G401 (cell line): Measurements from ENCODE around the gene FOXP1. TPM values are rescaled to one million over a fixed set of nuclear protein-coding genes. Genes with fewer than 3 reads are reported as not detected.
"Not testable (repeated sequence)": the region's sequence is repeated elsewhere in the genome, so short reads cannot be mapped to it uniquely, and the experiment has no call there.

Experiments
- DNase-seq: peaks from one replicate; pipeline ENCODE4 v3.0.0-alpha.2; 2015; ENCODE audit warnings: low spot score
- in situ Hi-C: cut with HindIII; loops from 2 replicates; pipeline ENCODE4 v1.10.0; 2016; ENCODE audit warnings: low sequenced_read_pairs, mixed read lengths
- total RNA-seq: library from RNA; depleted of rRNA; stranded (reverse); fragments of >200 nt; shearing (Covaris generic); gene quantifications from 2 replicates; pipeline ENCODE4 v1.2.3, GENCODE V29; 2014

Gene FOXP1
- total RNA-seq, 1 experiment from 2014 or later, result 9.7 TPM

DNA sequence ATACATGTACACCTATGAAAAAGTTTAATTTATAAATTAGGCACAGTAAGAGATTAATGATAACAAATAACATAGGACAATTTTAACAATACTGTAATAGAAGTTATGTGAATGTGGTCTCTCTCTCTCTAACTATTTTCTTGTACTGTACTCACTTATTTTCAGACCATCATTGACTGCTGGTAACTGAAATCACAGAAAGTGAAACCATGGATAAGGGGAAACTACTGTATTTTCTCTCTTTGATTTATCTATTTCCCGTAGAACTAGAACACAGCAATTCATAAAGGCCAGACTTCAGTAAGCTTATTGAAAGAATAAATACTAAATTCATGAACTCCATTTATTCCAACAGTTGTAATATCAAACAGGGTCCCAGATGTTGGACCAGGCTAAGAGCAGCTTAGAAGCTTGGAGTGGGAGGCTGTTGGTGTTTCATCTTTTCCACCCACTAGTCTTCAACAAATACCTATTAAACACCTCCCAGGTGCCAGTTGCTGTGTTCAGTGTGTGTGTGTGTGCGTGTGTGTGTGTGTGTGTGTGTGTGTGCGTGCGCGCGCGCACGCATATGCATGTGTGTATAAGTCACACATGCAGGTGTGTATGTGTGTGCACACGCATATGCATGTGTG, 235.4 kb downstream of the FOXP1 start:
- in situ Hi-C loops, result no loop called here

DNA sequence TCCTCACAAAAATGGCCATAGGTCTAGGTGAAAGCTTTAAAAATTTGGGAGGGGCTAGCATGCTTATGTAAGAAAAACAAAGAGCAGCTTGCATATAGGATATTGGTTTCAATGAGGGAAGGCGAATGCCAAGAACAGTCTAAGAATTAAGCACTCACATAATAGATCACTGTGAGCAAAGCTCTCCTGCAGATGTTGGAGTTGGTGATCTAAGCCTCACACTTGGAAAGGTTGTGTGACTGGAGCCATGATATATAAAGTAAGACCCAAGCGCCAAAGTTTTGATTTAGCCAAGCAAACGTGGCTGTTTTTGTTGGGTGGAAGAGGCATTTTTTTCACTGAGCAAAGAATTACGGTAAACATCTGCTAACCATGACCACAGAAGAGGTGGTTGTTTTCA, 237.5 kb downstream of the FOXP1 start:
- in situ Hi-C loops, result no loop called here
- DNase-seq, result no peak

More for the DNA sequence above, 235.4 kb downstream of the FOXP1 start:
- DNase-seq, result no peak

DNA sequence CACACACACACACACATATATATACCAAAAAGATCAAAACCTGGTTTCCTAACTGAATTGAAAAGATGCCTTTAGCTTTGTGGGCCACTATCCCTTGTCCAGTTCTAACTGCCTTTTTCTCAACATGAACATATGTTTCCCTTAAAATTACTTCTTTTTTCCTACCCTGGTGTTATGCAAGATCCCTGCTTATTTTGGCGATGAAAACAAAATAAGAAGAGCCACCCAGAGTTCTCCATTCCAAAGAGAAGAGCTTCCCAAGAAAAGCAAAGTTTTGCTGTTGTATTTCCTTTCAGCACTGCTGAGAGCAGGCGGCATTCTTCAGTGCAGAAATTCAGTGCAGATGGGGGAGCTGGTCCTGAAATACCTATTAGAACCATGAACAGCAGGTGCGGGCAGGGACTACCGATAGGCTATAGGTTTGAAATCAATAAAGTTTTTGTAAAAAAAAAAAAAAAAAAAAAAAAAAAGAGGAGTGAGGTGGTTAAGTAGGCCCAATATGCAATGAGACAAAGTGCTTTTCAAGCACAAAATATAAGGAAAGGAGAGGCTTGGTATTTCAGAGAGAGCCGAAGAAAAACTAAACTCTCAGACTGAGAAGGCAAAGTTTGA, 238.0 kb downstream of the FOXP1 start:
- DNase-seq, result no peak
- in situ Hi-C loops, result no loop called here

DNA sequence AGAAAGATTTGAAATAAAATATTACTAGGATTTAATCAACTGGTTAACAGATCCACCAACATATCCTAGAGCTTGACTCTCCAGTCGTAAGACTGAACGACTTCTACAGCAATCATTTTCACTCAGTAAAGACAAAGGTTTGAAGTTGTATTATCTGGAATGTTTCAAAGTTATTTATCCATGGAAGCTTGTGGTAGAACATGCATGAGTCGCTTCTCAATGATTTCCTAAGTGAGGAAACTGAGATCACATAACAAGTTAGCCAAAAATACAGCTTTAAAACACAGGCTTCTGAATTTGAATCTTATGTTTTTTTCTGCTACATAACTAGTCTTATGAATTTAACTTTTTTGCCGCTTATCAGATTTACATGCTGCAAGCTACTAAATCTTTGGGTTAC, 241.8 kb downstream of the FOXP1 start:
- in situ Hi-C loops, result no loop called here
- DNase-seq, result no peak

DNA sequence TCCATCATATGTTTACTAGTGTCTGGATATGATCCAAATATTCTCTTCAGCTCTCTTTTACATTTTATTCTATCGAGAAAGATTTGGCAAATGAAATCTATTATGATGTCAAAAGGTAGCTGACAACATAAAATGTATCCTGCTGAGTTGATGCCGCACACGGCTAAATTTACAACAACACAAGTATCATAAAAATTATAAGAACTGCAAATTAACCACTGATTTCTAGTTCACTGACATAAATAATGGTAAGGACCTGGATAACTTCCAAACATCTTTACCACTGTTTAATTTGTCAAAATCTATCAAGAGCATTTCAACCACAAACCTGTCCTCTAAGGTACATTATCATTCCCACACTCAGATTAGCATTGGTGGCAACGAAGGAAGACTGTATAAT, 244.5 kb downstream of the FOXP1 start:
- in situ Hi-C loops, result no loop called here
- no peak for DNase-seq

DNA sequence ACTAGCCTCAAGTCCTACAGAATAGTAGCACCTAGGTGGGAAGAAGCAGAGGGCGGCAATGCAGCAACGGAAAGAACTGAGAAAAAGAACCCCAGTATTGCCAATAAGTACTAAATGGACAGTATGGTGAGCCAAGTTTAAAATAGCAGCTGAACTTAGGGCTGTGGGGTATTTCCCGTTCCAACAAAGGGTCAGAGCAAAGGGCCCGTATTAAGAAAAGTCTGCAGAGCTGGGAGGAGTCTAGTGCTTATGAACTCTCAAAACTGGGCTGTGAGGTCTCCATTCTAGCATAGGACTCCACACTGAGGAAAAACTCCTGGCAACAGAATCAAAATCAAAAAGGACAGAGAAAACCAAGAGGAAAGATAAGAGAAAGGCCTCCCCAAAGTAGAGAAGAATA, 250.7 kb downstream of the FOXP1 start:
- no peak for DNase-seq
- in situ Hi-C loops, result no loop called here

DNA sequence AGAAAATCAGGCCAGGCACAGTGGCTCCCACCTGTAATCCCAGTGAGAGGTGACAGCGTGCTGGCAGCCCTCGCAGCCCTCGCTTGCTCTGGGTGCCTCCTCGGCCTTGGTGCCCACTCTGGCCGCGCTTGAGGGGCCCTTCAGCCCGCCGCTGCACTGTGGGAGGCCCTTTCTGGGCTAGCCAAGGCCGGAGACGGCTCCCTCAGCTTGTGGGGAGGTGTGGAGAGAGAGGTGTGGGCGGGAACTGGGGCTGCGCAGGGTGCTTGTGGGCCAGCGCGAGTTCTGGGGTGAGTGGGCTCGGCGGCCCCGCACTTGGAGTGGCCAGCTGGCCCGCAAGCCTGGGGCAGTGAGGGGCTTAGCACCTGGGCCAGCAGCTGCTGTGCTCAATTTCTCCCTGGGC, 252.6 kb downstream of the FOXP1 start:
- no peak for DNase-seq
- in situ Hi-C loops, result no loop called here

DNA sequence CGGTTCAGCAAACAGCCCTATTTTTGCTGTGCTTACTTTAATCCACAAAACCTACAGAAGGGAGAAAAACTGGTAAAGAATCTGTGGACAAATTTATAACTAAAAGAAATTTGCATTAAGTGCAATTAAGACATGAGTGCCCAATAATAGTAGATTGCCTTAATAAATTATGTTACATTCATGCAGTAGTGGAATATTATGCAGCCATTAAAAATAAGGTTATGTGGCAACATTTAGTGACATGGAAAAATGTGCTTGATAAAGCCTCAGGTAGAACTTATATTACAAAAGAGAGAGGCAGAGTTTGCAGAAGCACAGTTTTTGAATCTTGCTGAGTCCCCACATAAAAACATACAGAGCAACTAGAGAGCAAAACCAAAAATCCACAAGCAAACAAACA, 253.0 kb downstream of the FOXP1 start:
- in situ Hi-C loops, result no loop called here
- no peak for DNase-seq

DNA sequence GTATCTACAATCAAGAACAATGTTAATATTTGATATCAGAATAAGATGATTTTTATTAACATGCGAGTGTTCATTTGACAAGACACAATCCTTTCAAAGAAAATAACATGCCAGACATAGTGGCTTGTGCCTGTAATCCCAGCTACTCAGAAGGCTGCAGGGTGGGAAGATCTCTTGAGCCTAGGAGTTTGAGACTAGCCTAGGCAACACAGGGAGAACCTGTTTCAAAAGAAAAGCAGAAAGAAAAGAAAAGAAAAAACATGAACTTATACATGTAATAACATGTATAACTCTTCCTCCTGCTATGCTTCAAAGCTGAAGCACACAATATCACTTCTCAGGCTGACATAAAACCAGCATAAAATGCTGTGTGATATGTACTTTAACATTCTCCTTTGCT, 253.7 kb downstream of the FOXP1 start:
- DNase-seq, result no peak
- in situ Hi-C loops, result no loop called here

DNA sequence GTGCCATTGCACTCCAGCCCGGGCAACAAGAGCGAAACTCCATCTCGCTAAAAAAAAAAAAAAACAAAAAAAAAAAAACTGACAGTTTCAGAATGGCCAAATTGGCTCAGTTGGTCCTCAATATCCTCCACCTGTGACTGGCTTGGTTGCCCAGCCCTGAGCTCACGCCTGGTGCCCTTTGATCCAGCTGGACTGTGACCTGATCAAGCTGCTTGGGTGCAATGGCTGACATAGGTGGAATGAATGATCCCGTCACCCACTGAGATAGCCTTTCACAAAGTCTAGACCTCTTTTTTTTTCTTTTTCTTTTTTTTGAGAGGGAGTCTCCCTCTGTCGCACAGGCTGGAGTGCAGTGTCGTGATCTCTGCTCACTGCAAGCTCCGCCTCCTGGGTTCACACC, 254.6 kb downstream of the FOXP1 start:
- in situ Hi-C loops, result no loop called here
- DNase-seq, result no peak

DNA sequence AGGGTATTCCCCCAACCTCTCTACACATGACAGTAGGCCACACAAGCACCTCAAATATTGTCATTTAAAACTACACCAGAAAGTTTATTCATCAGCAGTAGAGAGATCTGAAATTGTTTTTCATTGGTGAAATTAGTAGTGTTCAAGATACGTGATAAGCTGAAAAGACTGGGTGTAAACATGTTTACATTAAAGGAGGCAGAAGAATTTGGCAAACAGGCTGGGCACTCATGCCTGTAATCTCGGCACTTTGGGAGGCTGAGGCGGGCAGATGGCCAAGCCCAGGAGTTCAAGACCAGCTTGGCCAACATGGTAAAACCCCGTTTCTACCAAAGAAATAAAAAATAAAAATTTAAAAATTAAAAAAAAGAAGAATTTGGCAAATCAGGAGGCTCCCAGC, 255.6 kb downstream of the FOXP1 start:
- in situ Hi-C loops, result no loop called here
- no peak for DNase-seq

DNA sequence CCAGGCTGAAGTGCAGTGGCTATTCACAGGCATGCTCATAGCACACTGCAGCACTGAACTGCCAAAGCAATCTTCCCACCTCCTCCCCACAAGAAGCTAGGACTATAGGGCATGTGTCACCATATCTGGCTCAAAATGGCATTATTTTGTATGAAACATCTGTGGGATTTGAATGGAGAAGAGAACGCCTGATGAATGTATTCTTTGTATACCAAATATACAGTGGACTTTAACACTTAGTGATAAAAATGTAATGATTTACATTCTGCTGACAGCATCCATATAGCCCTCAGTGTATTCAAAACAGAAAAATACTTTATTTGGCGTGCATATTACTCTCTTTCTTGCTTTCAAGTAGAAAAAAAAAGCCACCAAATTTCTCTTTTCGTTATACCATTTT, 257.8 kb downstream of the FOXP1 start:
- in situ Hi-C loops, result no loop called here
- no peak for DNase-seq

DNA sequence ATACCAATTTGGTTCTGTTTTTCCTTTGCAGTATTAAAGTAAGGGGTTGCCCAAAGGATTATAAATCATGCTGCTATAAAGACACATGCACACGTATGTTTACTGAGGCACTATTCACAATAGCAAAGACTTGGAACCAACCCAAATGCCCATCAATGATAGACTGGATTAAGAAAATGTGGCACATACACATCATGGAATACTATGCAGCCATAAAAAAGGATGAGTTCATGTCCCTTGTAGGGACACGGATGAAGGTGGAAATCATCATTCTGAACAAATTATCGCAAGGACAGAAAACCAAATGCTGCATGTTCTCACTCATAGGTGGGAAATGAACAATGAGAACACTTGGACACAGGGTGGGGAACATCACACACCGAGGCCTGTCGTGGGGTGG, 259.3 kb downstream of the FOXP1 start:
- in situ Hi-C loops, result not testable (repeated sequence)

DNA sequence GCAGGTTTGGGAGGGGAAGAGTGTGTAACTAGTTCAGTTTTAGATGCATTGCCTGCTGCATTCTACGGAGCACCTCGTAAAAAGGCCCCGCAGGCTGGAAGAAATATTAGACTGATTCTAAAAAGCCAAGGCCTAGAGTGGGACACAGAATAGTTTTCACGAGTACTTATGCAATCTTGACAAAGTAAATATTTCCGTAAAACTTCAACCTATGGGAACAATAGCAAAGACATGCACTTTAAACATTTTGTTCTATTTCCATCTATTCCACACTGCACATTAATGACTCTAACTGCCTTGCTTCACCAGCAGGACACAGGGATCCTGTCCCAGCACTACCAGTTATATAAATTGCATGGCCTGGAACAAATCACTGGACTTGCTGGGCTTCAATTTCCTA, 260.0 kb downstream of the FOXP1 start:
- in situ Hi-C loops, result no loop called here
- no peak for DNase-seq

More for the DNA sequence above, 259.3 kb downstream of the FOXP1 start:
- not testable (repeated sequence) for DNase-seq

DNA sequence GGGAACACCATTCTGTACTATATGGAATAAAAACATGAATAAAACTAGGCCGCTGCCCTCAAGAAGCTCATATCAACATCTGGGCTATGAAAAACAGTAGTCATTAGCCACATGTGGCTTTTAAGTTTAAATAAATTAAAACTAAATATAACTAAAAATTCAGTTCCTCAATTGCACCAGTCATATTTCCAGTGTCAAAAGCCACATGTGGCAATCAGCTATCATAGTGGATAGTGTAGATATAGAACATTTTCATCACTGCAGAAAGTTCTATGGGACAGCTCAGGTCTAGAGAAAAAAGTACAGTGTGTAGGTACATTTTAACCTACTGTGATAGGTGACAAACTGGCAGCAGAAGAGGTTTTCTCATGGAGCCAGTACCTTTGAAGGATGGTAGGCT, 261.4 kb downstream of the FOXP1 start:
- in situ Hi-C loops, result no loop called here
- no peak for DNase-seq

DNA sequence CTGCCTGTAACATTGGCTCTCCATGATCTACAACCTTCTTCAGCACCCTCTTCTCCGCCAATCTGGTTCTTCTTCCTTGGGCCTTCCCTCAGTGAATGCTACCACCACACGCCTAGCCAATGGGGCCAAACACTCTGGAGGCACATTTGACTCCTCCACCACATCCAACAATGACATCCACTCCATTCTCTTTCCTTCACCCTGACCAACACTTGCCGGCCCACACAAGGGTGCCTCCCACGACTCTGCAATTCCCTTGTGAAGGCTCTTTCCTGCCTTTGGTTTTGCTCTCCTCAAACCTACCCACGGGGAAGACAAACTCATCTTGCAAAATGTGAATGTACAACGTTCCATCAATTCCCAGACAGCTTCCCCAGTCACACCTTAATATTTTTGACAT, 263.8 kb downstream of the FOXP1 start:
- in situ Hi-C loops, result no loop called here
- DNase-seq, result no peak

DNA sequence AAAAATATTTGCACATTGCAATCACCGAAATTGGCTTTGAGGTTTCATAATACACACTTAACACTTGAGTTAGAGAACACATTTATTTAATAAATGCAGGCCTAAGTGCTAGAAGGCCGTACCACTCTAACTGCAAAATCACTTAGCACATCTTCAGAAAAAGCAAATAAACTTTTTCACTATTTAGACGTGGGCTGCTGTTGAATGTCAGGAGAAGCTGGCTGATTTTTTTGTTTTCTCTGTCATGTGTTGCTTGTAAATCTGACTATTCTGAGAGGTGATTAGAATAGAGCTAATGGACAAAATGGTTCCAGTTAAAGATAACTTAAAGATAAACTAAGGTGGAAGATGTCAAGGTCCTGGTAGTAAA, 265.1 kb downstream of the FOXP1 start:
- in situ Hi-C loops, result no loop called here
- DNase-seq, result no peak

DNA sequence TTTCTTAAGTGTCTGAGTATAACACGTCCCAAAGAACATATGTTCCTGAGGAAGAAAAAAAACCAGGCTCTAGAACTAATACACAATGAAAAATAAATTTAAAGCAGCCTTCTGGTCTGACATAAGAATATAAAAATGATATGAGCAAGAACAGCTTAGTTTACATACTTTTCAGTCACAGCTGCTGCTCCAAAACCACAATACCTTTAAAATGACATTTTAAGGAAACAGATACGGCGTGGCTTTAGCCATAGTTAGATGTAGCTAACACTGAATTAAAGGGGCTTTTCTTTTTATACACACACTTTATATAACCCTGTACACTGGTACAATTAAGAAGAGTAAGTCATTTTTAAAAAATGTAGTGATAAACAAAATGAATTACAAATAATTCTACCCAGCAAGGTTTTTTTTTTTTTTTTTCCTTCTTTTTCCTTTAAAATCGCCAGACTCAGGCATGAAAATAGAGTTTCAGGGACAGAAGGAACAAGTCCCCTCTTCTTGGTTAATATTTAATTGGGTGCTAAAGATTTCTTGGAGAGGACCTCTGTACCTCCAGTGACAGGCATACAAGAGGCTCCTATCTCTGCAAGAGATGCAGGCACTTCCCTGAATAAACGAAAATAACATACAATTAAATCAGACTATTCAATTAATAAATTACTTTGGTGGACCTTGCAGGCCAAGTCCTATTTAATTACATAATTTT, 265.6 kb downstream of the FOXP1 start:
- DNase-seq, result no peak
- in situ Hi-C loops, result no loop called here

DNA sequence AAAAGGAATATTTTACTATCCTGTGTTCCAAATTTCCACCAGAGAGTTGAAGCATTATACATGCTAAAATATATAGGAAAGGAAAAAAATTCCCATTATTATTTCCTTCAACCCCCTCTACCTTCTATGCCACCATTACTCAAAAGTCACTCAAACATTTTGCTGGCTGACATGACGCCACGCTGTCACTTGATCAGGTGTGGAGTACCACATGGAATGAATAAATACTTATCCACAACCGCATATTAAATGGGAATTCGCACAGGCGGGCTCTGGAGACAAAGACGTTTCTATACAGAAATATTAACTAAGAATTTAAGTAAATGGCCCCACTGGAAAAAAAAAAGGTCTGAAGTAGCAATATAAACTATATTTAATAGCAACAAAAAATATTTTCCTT, 266.4 kb downstream of the FOXP1 start:
- in situ Hi-C loops, result no loop called here
- no peak for DNase-seq

DNA sequence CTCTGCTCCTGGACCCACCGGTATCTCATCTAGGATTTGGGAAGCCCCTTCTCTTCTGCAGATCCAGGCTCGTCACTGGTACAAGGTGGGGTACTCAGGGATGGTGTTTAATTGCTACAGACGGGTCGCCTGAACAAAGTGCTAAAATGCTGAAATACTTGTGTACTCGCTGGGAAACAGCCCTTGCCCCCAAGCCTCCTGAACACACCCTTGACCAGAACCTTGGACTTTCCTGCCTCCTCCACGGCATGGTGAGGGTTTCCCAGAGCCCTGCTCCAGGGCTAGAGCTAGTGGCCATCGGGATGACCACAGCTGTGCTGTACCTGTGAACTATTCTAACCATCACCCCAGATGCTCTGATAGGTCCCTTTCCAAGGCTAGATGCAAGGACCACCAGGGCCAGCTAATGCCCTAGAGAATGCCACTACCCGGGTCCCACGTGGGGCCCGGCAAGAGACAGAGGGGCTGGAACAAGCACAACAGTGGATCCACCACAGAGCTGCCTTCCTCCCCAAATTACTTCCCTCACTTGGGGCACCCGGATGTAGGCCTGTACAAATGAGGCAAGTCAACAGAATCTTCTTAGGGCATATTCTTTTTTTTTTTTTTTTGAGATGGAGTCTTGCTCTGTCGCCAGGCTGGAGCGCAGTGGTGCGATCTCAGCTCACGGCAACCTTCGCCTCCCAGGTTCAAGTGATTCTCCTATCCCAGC, 267.3 kb downstream of the FOXP1 start:
- in situ Hi-C loops, result no loop called here
- no peak for DNase-seq
